Measurements from ENCODE around the gene GPRC5A. TPM values are rescaled to one million over a fixed set of nuclear protein-coding genes. Genes with fewer than 3 reads are reported as not detected.

GPRC5A gene
- total RNA-seq, 3 donors from 2014 or later = 136 to 326 (median 320) TPM

DNA sequence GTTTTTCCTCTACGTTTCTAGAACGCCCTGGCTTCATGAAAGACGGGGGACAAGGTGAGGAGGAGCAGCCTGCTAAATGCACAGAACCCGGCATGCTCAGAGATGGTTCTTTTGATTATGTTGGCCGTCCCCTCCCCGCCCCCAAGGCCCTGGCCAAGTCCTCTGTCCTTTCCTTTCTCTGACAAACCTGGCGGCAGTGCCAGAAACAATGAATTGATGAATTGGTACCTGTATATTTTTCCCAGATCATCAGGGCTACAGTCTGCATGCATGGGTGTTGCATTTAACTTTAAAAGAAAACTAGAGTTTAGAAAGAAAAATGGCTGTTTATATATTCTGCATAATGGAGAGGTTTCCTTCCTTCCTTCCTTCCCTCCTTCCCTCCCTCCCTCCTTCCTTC is 31.6 kb downstream of the GPRC5A start:
- TF ChIP-seq, protein P1, sequence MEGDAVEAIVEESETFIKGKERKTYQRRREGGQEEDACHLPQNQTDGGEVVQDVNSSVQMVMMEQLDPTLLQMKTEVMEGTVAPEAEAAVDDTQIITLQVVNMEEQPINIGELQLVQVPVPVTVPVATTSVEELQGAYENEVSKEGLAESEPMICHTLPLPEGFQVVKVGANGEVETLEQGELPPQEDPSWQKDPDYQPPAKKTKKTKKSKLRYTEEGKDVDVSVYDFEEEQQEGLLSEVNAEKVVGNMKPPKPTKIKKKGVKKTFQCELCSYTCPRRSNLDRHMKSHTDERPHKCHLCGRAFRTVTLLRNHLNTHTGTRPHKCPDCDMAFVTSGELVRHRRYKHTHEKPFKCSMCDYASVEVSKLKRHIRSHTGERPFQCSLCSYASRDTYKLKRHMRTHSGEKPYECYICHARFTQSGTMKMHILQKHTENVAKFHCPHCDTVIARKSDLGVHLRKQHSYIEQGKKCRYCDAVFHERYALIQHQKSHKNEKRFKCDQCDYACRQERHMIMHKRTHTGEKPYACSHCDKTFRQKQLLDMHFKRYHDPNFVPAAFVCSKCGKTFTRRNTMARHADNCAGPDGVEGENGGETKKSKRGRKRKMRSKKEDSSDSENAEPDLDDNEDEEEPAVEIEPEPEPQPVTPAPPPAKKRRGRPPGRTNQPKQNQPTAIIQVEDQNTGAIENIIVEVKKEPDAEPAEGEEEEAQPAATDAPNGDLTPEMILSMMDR (IDR thresholded peaks at IDR 0.05) = no peak
- DNase-seq = no peak
- Histone ChIP-seq H3K4me1 (ENCODE audit: low read depth) (no peaks in the 10 kb centered on the region), H3K9me3 (no peaks in the 10 kb centered on the region), H3K36me3 (ENCODE audit: low read depth) (no peaks in the 10 kb centered on the region), H3K4me3 (no peak overlapping the region)
- ATAC-seq = no peak
- intact Hi-C loops (cut with DNase I, micrococcal nuclease) = no loop called here

DNA sequence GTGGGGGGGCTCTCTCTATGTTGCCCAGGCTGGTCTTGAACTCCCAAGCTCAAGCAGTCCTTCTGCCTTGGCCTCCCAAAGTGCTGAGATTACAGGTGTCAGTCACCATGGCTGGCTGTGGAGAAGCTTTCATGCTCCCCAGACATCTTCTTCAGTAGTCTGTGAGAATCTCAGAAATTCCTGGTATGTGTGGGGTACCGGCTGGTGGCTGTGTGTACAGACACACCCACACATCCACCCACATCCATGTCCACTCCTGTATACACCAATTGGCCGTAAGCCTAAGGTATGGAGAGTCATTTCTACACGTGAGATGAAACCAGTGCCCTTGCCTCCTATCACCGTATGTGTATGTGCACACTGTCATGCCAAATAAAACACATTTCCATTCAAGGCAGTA is 32.8 kb downstream of the GPRC5A start:
- DNase-seq = no peak
- Histone ChIP-seq H3K4me1 (ENCODE audit: low read depth) (no peaks in the 10 kb centered on the region), H3K4me3 (no peak overlapping the region), H3K9me3 (no peaks in the 10 kb centered on the region), H3K36me3 (ENCODE audit: low read depth) (no peaks in the 10 kb centered on the region)
- TF ChIP-seq, protein P1 (IDR thresholded peaks at IDR 0.05) = no peak
- intact Hi-C loops (cut with DNase I, micrococcal nuclease) = no loop called here
- no peak for ATAC-seq

DNA sequence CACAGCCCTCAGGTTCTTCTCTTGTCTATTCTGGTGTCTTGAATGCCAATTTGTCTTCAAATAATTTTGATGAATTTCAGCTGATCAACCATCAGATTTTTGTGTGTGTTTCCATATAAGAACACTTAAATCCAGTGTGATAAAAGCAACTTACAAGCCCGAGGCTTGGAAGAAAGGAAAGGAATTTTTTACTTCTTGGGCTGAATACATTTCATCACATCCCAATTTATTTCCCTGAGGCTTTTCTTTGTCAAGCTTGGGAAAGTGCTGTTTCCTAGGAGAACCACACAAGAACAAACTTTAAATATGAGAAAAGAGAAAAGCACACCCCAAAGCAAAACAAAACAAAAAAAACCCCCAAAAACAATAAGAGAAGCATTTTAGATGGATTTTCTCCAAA is 34.0 kb downstream of the GPRC5A start:
- H3K9me3 ChIP-seq = no peaks in the 10 kb centered on the region
- no peak for ATAC-seq
- H3K4me1 ChIP-seq (ENCODE audit: low read depth) = no peaks in the 10 kb centered on the region
- TF ChIP-seq, protein P1 (IDR thresholded peaks at IDR 0.05) = no peak
- intact Hi-C loops (cut with DNase I, micrococcal nuclease) = no loop called here
- H3K36me3 ChIP-seq (ENCODE audit: low read depth) = no peaks in the 10 kb centered on the region
- H3K4me3 ChIP-seq = no peak overlapping the region
- DNase-seq = no peak

DNA sequence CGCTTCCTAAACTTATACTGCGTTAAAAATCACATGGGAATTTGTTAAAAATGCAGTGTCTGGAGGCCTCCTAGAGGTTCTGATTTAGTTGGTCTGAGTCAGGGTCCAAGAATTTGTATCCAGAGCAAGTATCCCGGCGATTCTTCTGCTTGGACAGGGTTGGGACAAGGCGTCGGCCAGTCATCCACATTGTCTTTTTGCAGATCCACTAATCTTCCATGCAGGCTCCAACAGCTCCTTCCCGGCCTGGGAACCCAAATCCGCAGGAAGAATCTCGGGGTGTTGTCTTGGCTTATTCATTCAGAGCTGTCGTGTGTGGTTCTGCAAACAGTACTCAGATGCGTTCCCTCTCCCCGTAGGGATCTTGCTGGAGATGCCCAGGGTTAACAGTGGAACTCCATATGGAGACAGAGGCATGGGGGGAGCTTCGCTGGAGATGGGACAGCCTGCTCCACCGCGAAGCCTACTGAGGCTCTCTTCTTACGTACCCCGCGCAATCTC is 35.3 kb downstream of the GPRC5A start:
- ATAC-seq = no peak

DNA sequence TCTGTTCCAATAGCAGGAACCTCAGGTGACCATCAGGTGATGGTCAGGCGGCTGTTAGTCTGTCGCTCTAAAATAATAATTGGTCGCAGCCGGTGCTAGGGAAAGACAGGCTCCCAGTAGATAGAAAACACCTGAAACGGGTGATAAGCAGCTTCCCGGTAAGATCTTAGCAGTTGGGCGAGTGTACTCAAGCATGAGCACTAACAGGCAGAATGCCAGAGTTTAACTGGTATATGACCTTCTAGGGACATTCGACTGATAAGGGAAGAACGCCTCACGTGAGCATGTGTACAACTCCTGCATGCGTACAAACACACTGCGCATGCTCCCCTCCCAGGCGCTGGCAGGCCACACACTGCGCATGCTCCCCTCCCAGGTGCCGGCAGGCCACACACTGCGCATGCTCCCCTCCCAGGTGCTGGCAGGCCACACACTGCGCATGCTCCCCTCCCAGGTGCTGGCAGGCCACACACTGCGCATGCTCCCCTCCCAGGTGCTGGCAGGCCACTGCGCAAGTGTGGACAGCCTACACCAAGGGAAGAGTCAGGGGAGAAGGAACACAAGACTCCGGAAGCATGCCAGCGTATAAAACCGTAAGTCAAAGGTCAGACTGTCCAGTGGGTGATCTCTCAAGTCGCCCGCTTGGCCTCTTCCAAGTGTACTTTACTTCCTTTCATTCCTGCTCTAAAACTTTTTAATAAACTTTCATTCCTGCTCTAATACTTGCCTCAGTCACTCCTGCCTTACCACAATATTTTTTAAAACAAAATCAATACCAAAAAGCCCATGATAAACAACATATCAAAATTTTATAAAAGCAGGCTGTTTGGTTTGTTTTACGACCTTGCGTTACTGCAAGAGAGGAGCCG is 36.1 kb downstream of the GPRC5A start:
- Histone ChIP-seq H3K4me3 (no peak overlapping the region), H3K9me3 (no peaks in the 10 kb centered on the region), H3K4me1 (ENCODE audit: low read depth) (no peaks in the 10 kb centered on the region), H3K36me3 (ENCODE audit: low read depth) (no peaks in the 10 kb centered on the region)
- ATAC-seq (peak; percentile 91), DNase-seq (peak; percentile 87 to 94 (median 93))
- TF ChIP-seq, protein P1 (IDR thresholded peaks at IDR 0.05) = no peak
- intact Hi-C loops (cut with DNase I, micrococcal nuclease) = no loop called here

More for the DNA sequence above, 35.3 kb downstream of the GPRC5A start:
- no peaks in the 10 kb centered on the region for H3K4me1 ChIP-seq (ENCODE audit: low read depth)
- H3K4me3 ChIP-seq = no peak overlapping the region
- TF ChIP-seq, protein P1 (IDR thresholded peaks at IDR 0.05) = no peak
- H3K9me3 ChIP-seq = no peaks in the 10 kb centered on the region
- intact Hi-C loops (cut with DNase I, micrococcal nuclease) = no loop called here
- no peaks in the 10 kb centered on the region for H3K36me3 ChIP-seq (ENCODE audit: low read depth)
- DNase-seq = no peak
